HG02642 (cell line): ENCODE results near the gene GJC1.

Experiments
- ATAC-seq: cut with Tn5 transposase; IDR thresholded peaks from one replicate; pipeline ENCODE4 v1.9.1; 2021; ENCODE audit warnings: mild to moderate bottlenecking; ENCODE audit not compliant: unreplicated experiment, poor library complexity

The GJC1 gene

GRCh38 chr17:44780161-44780560, 49.9 kb downstream of the GJC1 start:
- ATAC-seq = no peak

- no peak for ATAC-seq
Observed at GRCh38 chr17:44779211-44780025, 50.7 kb downstream of the GJC1 start.

- no peak for ATAC-seq
Observed at GRCh38 chr17:44778656-44779210, 51.4 kb downstream of the GJC1 start.

GRCh38 chr17:44777394-44778348, 52.4 kb downstream of the GJC1 start:
- no peak for ATAC-seq

GRCh38 chr17:44776628-44777393, 53.3 kb downstream of the GJC1 start:
- ATAC-seq = no peak

- peak; percentile 11 for ATAC-seq
Observed at GRCh38 chr17:44775838-44776621, 54.1 kb downstream of the GJC1 start.

- peak; percentile 80 for ATAC-seq
Observed at GRCh38 chr17:44775136-44775837, 54.8 kb downstream of the GJC1 start.

- ATAC-seq = peak; percentile 38
Observed at GRCh38 chr17:44774271-44775135, 55.6 kb downstream of the GJC1 start.

GRCh38 chr17:44773140-44773539, 56.9 kb downstream of the GJC1 start:
- ATAC-seq = no peak

- ATAC-seq = no peak
Observed at GRCh38 chr17:44772308-44773045, 57.6 kb downstream of the GJC1 start.

GRCh38 chr17:44770166-44770925, 59.7 kb downstream of the GJC1 start:
- no peak for ATAC-seq

GRCh38 chr17:44769647-44770084, 60.4 kb downstream of the GJC1 start:
- no peak for ATAC-seq

GRCh38 chr17:44769230-44769629, 60.9 kb downstream of the GJC1 start:
- ATAC-seq = no peak

- no peak for ATAC-seq
Observed at GRCh38 chr17:44768505-44769142, 61.5 kb downstream of the GJC1 start.

GRCh38 chr17:44767493-44767892, 62.6 kb downstream of the GJC1 start:
- no peak for ATAC-seq
